ENCODE measurements around the gene PLEKHD1.
A peak's percentile ranks its signal among the peaks of the same experiment; 100 is the strongest.

Gene PLEKHD1

GRCh38 chr14:69501423-69501838 lies 16.9 kb downstream of the PLEKHD1 start:
- no peak overlapping the region for H3K4me3 ChIP-seq (ENCODE audit: low read depth, low read length)
- no peak for TF ChIP-seq CTCF (IDR thresholded peaks at IDR 0.05; ENCODE audit: low read depth, low read length)
- DNase-seq (ENCODE audit: low read depth, low spot score) = peak; percentile 21
- in situ Hi-C loops (cut with HindIII; ENCODE audit: low sequenced_read_pairs) = no loop called here

DNA sequence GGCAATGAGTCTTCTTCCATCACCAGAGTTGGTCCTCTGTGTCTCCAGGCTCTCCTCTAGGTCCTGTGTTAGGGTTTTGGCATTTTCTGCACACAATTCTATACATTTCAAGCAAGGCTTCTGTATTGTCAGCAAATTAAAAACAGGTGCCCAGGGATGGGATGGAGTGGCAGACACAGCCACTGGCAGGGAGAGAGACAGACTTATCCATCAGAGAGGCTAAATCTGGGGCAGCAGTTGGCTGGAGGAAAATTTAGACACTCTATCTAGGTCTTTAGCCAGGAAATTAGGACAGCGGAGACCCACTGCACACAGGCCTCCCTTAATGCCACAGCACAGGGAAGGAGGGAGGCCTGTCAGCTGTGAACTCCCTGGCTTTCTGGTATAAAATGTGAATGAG lies 20.2 kb downstream of the PLEKHD1 start:
- TF ChIP-seq CTCF (IDR thresholded peaks at IDR 0.05; ENCODE audit: low read depth, low read length) = no peak
- in situ Hi-C loops (cut with HindIII; ENCODE audit: low sequenced_read_pairs) = no loop called here
- no peak overlapping the region for H3K4me3 ChIP-seq (ENCODE audit: low read depth, low read length)
- DNase-seq (ENCODE audit: low read depth, low spot score) = no peak

DNA sequence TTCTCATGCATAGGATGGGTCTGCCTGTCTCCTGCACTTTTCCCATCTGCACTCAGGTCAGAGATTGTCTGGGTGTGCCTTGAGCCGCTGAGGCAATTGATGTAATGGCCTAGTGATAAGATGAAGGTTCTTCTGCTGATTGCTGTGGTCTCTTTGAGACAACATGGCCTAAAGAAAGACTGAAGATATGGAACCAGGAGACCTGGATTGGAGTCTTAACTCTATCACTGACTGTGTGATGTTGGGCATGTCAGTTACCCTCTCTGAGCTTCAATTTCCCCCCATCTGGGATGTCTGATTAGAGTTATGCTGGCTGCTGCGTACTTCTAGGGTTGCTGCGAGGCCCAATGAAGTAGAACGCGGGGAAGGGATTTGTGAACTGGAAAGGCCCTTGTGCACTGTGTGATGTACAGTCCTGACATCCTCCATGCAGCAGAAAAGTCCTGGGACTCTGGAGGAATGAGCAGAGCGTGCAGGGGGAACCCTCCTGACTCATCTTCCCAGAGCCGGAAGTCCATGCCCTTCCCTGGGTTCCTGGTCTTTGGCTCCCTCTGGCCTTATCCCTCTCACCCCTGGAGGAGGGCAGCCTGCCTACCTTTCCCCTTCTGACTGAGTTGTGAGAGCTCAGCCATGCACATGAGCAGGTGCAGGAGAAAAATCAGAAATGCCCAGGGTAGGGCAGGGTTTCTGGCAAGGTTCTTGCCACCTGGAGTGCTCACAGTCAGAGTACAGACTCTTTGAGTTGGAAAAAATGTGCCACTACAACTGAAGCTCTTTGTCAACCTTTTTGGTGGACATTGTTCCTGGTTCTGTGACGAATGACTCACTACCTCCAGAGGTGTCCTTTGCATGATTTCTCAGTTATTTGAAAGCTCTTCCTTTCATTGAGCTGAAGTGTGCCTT lies 21.1 kb downstream of the PLEKHD1 start:
- DNase-seq (ENCODE audit: low read depth, low spot score) = no peak
- in situ Hi-C loops (cut with HindIII; ENCODE audit: low sequenced_read_pairs) = no loop called here
- no peak for TF ChIP-seq CTCF (IDR thresholded peaks at IDR 0.05; ENCODE audit: low read depth, low read length)
- no peak overlapping the region for H3K4me3 ChIP-seq (ENCODE audit: low read depth, low read length)

GRCh38 chr14:69506241-69506595 lies 21.7 kb downstream of the PLEKHD1 start:
- DNase-seq (ENCODE audit: low read depth, low spot score) = no peak
- TF ChIP-seq CTCF (IDR thresholded peaks at IDR 0.05; ENCODE audit: low read depth, low read length) = no peak
- H3K4me3 ChIP-seq (ENCODE audit: low read depth, low read length) = no peak overlapping the region
- in situ Hi-C loops (cut with HindIII; ENCODE audit: low sequenced_read_pairs) = no loop called here

GRCh38 chr14:69518289-69519101 lies 34.0 kb downstream of the PLEKHD1 start:
- H3K4me3 ChIP-seq (ENCODE audit: low read depth, low read length) = no peak overlapping the region
- TF ChIP-seq CTCF (IDR thresholded peaks at IDR 0.05; ENCODE audit: low read depth, low read length) = no peak
- in situ Hi-C loops (cut with HindIII; ENCODE audit: low sequenced_read_pairs) = no loop called here
- no peak for DNase-seq (ENCODE audit: low read depth, low spot score)

DNA sequence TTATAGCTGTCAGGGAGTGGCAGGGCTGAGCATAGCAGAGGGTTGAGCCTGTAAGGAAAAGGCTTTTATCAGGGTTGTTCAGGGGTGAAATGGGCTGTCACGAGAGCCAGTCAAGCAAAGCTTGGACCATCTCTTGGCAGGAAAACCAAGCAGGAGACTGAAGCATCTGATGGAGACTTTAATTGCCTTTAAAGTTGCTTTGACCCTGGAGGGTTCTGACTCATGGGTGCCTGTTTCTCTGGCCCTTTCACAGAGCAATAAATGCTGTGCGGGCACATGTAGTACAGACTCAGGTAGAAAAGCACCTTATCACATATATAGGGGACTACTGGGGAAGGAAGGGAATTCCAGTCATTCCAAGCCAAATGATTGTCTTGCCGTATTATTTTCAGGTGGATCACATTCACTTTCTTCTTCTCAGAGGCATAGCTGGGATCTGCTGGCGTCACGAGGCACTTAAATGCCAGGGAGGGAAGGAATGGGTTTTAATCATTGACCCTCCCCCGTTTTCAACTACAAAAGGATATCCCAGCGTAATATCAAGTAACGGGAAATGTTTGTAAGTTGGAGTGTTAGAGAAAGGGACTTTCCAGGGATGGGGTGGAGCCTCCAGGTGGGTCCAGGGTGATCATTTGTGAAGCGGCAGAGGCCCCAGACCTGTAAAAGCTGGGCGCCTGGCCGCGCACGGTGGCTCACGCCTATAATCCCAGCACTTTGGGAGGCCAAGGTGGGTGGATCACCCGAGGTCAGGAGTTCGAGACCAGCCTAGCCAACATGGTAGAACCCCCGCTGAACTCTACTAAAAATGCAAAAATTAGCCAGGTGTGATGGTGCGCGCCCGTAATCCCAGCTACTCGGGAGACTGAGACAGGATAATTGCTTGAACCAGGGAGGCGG lies 34.9 kb downstream of the PLEKHD1 start:
- H3K4me3 ChIP-seq (ENCODE audit: low read depth, low read length) = no peak overlapping the region
- no peak for TF ChIP-seq CTCF (IDR thresholded peaks at IDR 0.05; ENCODE audit: low read depth, low read length)
- in situ Hi-C loops (cut with HindIII; ENCODE audit: low sequenced_read_pairs) = no loop called here
- no peak for DNase-seq (ENCODE audit: low read depth, low spot score)
